HG03103 (cell line): Measurements from ENCODE around the gene PDCD4.
"Not testable (repeated sequence)": the region's sequence is repeated elsewhere in the genome, so short reads cannot be mapped to it uniquely, and the experiment has no call there.

Source experiments
- ATAC-seq: cut with Tn5 transposase; IDR thresholded peaks from one replicate; pipeline ENCODE4 v1.9.1; 2021; ENCODE audit warnings: low read depth; ENCODE audit not compliant: unreplicated experiment

Gene PDCD4

DNA sequence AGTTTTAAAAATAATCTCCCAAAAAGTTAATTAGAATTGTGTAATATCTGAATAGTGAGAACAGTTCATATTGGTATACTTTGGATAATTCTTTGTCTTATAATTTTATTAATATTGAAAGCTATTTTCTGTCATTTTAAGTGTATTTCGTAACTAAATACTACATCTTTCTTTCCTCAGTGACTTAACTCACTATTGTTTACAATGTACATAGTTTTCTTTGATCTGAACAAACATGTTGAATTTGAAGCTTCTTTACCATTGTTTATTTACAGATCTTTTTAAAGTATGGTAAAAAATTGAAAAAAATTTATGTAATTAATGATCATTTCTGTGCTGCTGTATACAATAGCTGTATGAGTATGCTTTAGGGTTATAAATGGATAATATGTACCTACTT lies 5.1 kb downstream of the PDCD4 start:
- no peak for ATAC-seq

GRCh38 chr10:110880012-110880411 lies 8.3 kb downstream of the PDCD4 start:
- no peak for ATAC-seq

- no peak for ATAC-seq
Observed at GRCh38 chr10:110881247-110881646, 9.5 kb downstream of the PDCD4 start.

DNA sequence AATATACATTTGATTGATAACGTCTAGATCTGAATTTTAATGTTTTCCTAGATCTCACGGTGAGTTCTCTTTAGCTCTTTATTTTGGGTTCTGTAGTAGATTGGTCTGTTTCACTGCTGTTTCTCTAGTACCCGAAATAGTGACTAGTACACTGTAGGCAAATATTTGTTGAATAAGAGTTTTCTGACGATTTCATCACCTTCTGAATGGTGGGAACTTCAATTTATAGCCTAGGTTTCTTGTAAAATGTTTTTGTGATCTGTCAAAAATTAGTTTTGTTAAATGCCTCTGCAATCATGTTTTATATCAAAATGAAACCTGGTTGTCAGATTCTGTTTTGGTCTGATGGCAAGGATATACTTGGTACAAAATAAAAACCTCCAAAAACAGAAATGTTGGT lies 10.2 kb downstream of the PDCD4 start:
- no peak for ATAC-seq

GRCh38 chr10:110883924-110884323 lies 12.2 kb downstream of the PDCD4 start:
- no peak for ATAC-seq

DNA sequence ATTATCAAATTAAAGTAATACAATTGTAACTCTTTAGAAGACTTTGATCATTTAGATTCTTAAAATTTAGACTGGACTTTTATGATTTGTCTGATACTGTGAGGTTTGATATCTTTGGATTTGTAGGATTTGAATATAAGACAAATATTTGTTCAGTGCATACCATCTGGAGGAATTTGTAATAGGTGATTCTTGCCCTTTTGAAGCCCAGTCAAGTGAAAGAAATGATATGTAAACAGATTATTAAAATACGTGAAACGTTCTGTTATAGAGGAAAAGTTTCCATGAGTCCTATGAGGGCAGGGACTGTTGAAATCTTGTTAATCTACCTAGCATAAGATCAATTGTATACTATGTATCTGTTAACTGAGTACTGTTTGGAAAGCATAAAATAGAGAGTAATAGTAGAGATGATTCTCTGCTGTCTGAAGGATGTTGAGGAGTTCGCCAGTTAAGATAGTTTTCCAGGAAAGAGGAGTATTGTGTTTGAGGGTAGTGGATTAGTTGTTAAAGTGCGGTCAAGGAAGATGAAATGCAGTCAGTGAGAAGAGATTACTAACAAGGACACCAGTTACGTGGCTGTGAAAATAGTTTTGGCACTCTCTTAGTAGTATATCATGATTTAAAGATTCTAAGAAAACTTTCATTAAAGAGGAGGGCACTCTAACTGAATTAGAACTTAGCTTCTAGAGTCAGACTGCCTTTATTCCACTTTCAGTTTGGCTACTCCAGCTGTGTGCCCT lies 14.4 kb downstream of the PDCD4 start:
- ATAC-seq, result no peak

DNA sequence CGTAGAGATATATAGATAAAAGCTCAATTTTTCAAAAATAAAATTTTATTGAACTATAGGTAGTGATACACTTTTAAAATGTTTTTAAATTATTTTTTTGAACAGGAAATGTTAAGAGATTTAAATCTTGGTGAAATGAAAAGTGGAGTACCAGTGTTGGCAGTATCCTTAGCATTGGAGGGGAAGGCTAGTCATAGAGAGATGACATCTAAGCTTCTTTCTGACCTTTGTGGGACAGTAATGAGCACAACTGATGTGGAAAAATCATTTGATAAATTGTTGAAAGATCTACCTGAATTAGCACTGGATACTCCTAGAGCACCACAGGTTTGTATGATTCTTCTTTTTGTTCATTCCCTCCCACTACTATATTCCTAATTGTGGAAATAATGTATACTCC lies 15.8 kb downstream of the PDCD4 start:
- no peak for ATAC-seq

DNA sequence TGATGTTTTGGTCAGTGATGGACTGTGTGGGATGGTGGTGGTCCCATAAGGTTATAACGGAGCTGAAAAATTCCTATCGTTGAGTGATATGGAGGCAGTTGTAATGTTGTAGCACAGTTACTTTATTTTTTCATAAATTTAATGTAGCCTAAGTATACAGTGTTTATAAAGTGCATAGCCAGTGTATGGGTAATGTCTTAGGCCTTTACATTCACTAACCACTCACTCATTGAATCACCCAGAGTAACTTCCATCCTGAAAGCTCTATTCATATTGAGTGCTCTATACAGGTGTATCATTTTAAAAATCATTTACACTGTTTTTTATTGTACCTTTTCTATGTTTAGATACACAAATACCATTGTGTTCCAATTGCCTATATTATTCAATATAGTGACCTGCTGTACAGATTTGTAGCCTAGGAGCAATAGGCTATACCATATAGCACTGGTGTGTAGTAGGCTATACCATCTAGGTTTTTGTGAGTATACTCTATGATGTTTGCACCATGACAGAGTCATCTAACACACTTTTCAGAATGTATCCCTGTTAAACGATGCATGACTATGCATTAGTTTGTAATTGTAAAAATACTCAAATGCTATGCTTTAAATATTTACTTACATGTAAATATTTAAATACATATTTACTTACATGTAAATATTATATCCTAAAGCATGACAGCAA lies 21.0 kb downstream of the PDCD4 start:
- no peak for ATAC-seq

DNA sequence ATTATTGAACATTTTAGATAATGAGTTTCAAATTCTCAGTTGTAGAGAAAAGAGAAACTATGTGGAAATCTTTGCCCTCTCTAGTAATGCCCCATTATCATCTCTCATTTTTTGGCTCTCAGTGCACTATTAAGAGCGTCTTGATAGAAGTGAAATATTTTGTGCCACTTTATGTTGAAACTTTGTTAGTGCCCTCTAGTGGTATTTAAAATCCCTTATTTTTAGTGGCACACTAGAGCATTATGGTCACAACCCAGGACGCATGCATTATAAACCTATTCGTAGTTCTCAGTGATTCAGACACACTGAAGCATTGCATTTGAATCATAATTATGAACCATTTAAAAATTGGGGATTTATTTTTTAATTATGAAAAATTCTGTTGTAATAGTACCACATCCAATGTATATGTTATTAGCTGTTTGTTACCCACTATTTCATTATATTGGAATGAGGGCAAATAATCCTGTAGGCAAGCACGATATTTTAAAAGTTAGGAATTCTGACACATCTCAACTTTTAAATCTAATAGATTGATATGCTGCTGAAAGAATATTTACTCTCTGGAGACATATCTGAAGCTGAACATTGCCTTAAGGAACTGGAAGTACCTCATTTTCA lies 21.9 kb downstream of the PDCD4 start:
- peak; percentile 65 for ATAC-seq

GRCh38 chr10:110897184-110897583 lies 25.5 kb downstream of the PDCD4 start:
- no peak for ATAC-seq

- no peak for ATAC-seq
Observed at GRCh38 chr10:110898391-110898790, 26.7 kb downstream of the PDCD4 start.

GRCh38 chr10:110900983-110901382 lies 29.3 kb downstream of the PDCD4 start:
- no peak for ATAC-seq

- ATAC-seq, result no peak
Observed at GRCh38 chr10:110901954-110902819, 30.5 kb downstream of the PDCD4 start.

- peak; percentile 75 for ATAC-seq
Observed at GRCh38 chr10:110903280-110904278, 31.9 kb downstream of the PDCD4 start.

- ATAC-seq, result no peak
Observed at GRCh38 chr10:110910138-110910537, 38.4 kb downstream of the PDCD4 start.

GRCh38 chr10:110912374-110912773 lies 40.6 kb downstream of the PDCD4 start:
- no peak for ATAC-seq

- no peak for ATAC-seq
Observed at GRCh38 chr10:110914431-110914830, 42.7 kb downstream of the PDCD4 start.

DNA sequence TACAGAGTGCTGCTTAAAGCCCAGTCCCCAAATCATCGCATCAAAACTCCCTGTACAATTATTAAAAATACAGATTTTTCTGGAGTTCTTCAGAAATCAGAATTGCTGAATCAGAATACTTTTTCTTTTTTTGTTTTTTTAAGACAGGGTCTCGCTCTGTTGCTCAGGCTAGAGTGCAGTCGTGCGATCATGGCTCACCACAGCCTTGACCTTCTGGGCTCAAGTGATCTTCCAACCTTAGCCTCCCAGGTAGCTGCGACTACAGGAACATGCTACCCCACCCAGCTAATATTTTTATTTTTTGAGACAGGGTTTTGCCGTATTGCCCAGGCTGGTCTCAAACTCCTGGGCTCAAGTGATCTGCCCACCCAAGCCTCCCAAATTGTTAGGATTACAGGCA lies 43.3 kb downstream of the PDCD4 start:
- ATAC-seq, result no peak

DNA sequence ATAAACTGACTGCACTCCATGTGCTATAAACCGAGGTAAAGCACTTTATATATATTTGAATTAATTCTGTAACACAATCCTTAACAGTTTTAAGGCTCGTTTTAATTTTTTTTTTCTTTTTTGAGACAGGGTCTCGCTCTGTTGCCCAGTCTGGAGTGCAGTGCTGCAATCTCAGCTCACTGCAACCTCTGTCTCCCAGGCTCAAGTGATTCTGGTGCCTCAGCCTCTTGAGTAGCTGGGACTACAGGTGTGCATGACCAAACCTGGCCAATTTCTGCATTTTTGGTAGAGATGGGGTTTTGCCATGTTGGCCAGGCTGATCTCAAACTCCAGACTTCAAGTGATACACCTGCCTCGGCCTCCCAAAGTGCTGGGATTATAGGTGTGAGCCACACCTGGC lies 43.9 kb downstream of the PDCD4 start:
- ATAC-seq, result not testable (repeated sequence)
